ENCODE measurements around the gene RNGTT.

GRCh38 chr6:88884361-88884760 lies 79.1 kb downstream of the RNGTT start:
- TF ChIP-seq POLR2A (IDR thresholded peaks at IDR 0.05) = no peak
- no peak for TF ChIP-seq CTCF (IDR thresholded peaks at IDR 0.05)
- no peak for TF ChIP-seq EP300 (IDR thresholded peaks at IDR 0.05)
